Lung (tissue), 12 donors: ENCODE data around the gene PTPRD. TPM values are rescaled to one million over a fixed set of nuclear protein-coding genes. Genes with fewer than 3 reads are reported as not detected.

Experiments used
- ATAC-seq: fragments of 200-7000 bp; cut with Tn5 transposase; one replicate; pipeline ENCODE4 v1.9.1; 2020; ENCODE audit warnings: moderate number of reproducible peaks; ENCODE audit not compliant: insufficient read depth, low FRiP score
- DNase-seq, 3 donors: peaks; one replicate each; pipeline ENCODE4 v3.0.0-alpha.2; 2013 to 2017
- H3K27ac ChIP-seq, 2 donors: one replicate each; pipeline ENCODE4 v1.5.1; 2013; ENCODE audit warnings: mild to moderate bottlenecking in 2 of 2, moderate library complexity in 2 of 2, control low read depth in 1 of 2, inconsistent platforms in 1 of 2, low read depth in 1 of 2, low read length in 1 of 2
- H3K27me3 ChIP-seq, 3 donors: one replicate each; pipeline ENCODE4 v1.5.1; 2013; ENCODE audit warnings: low read length in 2 of 3; ENCODE audit not compliant: control insufficient read depth in 3 of 3, insufficient read depth in 3 of 3
- H3K36me3 ChIP-seq, 4 donors: one replicate each; pipeline ENCODE4 v1.5.1; 2013; ENCODE audit warnings: low read length in 4 of 4, mild to moderate bottlenecking in 1 of 4, moderate library complexity in 1 of 4; ENCODE audit not compliant: control insufficient read depth in 4 of 4, insufficient read depth in 4 of 4
- H3K4me1 ChIP-seq, 5 donors: one replicate each; pipeline ENCODE4 v1.5.1; 2013; ENCODE audit warnings: low read length in 5 of 5, mild to moderate bottlenecking in 2 of 5, moderate library complexity in 1 of 5; ENCODE audit not compliant: control insufficient read depth in 5 of 5, insufficient read depth in 5 of 5
- H3K4me3 ChIP-seq: one replicate; pipeline ENCODE4 v1.5.1; 2013; ENCODE audit warnings: mild to moderate bottlenecking, control low read depth, moderate library complexity
- H3K9ac ChIP-seq, 2 donors: one replicate each; pipeline ENCODE4 v1.5.1; 2013; ENCODE audit warnings: low read length in 2 of 2, control low read depth in 1 of 2; ENCODE audit not compliant: insufficient read depth in 1 of 2
- H3K9me3 ChIP-seq, 4 donors: one replicate each; pipeline ENCODE4 v1.5.1; 2013; ENCODE audit warnings: low read length in 3 of 4, mild to moderate bottlenecking in 1 of 4, moderate library complexity in 1 of 4; ENCODE audit not compliant: control insufficient read depth in 4 of 4, insufficient read depth in 3 of 4
- CTCF ChIP-seq: IDR thresholded peaks from 2 replicates; pipeline ENCODE4 v1.5.1; 2012; ENCODE audit warnings: mild to moderate bottlenecking; ENCODE audit errors: control extremely low read depth, extremely low read depth
- WGBS, 2 donors: extraction: QIAGEN DNeasy Blood & Tissue Kit; methylation state at CpG; one replicate each; pipeline ENCODE4 v1.1.7; 2013; 5-methylcytosine and 5-hydroxymethylcytosine counted together
- polyA plus RNA-seq, 2 donors: library from polyadenylated mRNA; stranded (reverse); fragments of 200-250 nt; gene quantifications; one replicate each; pipeline ENCODE4 v1.2.1, GENCODE V29; 2013
- total RNA-seq, 2 donors: library from RNA; depleted of rRNA in 1 of 2; stranded (reverse); fragments of >200 nt in 1 of 2; gene quantifications; one replicate each; pipeline ENCODE4 v1.2.1, GENCODE V29; 2014 to 2021
- donor health status: control.
- donor health status: control.
- donor health status: Bipolar disorder and iron deficiency.
- donor health status: healthy.
- donor health status: DM: yes; HTN: yes; CAD: no.

PTPRD gene
- total and polyA plus RNA-seq, 4 donors = 1.9 to 145 (median 13.7) TPM

- no peak overlapping the region for H3K9ac ChIP-seq
- H3K36me3 ChIP-seq = peaks cover 0 to 12% (median 2%) of the 10 kb centered on the region in 4 donors
- no peaks in the 10 kb centered on the region for H3K4me1 ChIP-seq
- TF ChIP-seq CTCF = no peak
- H3K27ac ChIP-seq = no peak overlapping the region
- H3K27me3 ChIP-seq = no peaks in the 10 kb centered on the region
- H3K9me3 ChIP-seq = no peaks in the 10 kb centered on the region
- no peak for ATAC-seq
- peak in 2 of 3 donors; percentile 54 to 63 for DNase-seq
- no peak overlapping the region for H3K4me3 ChIP-seq
- WGBS, 2 donors = 92 to 93% methylated on average over 1 of the region's 1 CpG
Observed at GRCh38 chr9:8637626-8638025, 1975.2 kb downstream of the PTPRD start.

- no peak for ATAC-seq
- Histone ChIP-seq H3K9ac (no peak overlapping the region), H3K4me3 (no peak overlapping the region), H3K4me1 (no peaks in the 10 kb centered on the region), H3K9me3 (no peaks in the 10 kb centered on the region), H3K36me3 (peaks cover 0 to 29% (median 4%) of the 10 kb centered on the region in 4 donors), H3K27ac (no peak overlapping the region), H3K27me3 (no peaks in the 10 kb centered on the region)
- WGBS, 2 donors = 37 to 63% methylated on average over 3 of the region's 3 CpGs
- no peak for DNase-seq
- no peak for TF ChIP-seq CTCF
Observed at GRCh38 chr9:8633784-8634183, 1979.0 kb downstream of the PTPRD start.

DNA sequence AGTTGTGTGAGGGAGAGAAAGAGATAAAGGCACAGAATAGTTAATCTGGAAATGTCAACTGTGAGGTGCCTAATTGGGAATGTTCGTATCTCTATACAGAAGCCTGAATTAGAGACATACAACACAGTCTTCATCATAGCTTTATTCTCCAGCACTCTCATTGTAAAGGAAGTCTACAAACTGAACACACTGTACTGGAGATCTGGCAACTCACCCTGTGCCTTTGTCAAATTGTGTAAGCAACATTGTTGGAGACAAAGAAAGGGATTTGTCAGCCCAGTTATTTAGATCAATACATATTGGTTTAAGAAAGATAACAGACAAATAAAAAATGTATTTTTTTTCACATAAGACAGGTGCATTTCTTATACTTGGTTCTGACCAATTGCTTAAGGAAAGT, 1980.3 kb downstream of the PTPRD start:
- Histone ChIP-seq H3K9me3 (no peaks in the 10 kb centered on the region), H3K4me1 (peaks cover 0 to 3% (median 0%) of the 10 kb centered on the region in 5 donors), H3K27ac (no peak overlapping the region), H3K9ac (no peak overlapping the region), H3K36me3 (peaks cover 0 to 29% (median 6%) of the 10 kb centered on the region in 4 donors), H3K4me3 (no peak overlapping the region), H3K27me3 (no peaks in the 10 kb centered on the region)
- WGBS, 2 donors = 79 to 88% methylated on average over 1 of the region's 1 CpG
- TF ChIP-seq CTCF = no peak
- DNase-seq = no peak
- ATAC-seq = no peak

GRCh38 chr9:8628791-8629190, 1984.0 kb downstream of the PTPRD start:
- no peak overlapping the region for H3K9ac ChIP-seq
- no peak overlapping the region for H3K27ac ChIP-seq
- no peak overlapping the region for H3K4me3 ChIP-seq
- no peak for TF ChIP-seq CTCF
- peaks cover 0 to 3% (median 0%) of the 10 kb centered on the region in 5 donors for H3K4me1 ChIP-seq
- H3K36me3 ChIP-seq = peaks cover 0 to 27% (median 4%) of the 10 kb centered on the region in 4 donors
- ATAC-seq (no peak), DNase-seq (no peak)
- H3K9me3 ChIP-seq = no peaks in the 10 kb centered on the region
- H3K27me3 ChIP-seq = no peaks in the 10 kb centered on the region
